ENCODE measurements around the gene UBE2Q2. TPM values are rescaled to one million over a fixed set of nuclear protein-coding genes. Genes with fewer than 3 reads are reported as not detected.

The UBE2Q2 gene
- total RNA-seq, 1 donor from 2014 or later, result 21.6 TPM

- intact Hi-C loops (cut with DNase I), result no loop called here
- no peak overlapping the region for H3K4me3 ChIP-seq
- DNase-seq (ENCODE audit: extremely low spot score in 2 of 2), result no peak
- H3K36me3 ChIP-seq, result peaks cover 0 to 25% of the 10 kb centered on the region in 2 donors
- H3K27me3 ChIP-seq, result no peaks in the 10 kb centered on the region
- no peaks in the 10 kb centered on the region for H3K4me1 ChIP-seq
- no peak overlapping the region for H3K27ac ChIP-seq
- TF ChIP-seq CTCF (IDR thresholded peaks at IDR 0.05) (no peak), POLR2AphosphoS5 (IDR thresholded peaks at IDR 0.05; ENCODE audit: insufficient read depth in 1 of 2, low read depth in 1 of 2) (no peak), POLR2A (IDR thresholded peaks at IDR 0.05) (no peak)
- H3K9me3 ChIP-seq, result no peaks in the 10 kb centered on the region
Observed at GRCh38 chr15:75872403-75872990, 29.2 kb downstream of the UBE2Q2 start.

GRCh38 chr15:75884041-75884440, 40.8 kb downstream of the UBE2Q2 start:
- Histone ChIP-seq H3K36me3 (peaks cover 0 to 5% of the 10 kb centered on the region in 2 donors), H3K27ac (no peak overlapping the region), H3K9me3 (no peaks in the 10 kb centered on the region), H3K4me3 (no peak overlapping the region), H3K27me3 (no peaks in the 10 kb centered on the region), H3K4me1 (no peaks in the 10 kb centered on the region)
- no peak for TF ChIP-seq POLR2AphosphoS5 (IDR thresholded peaks at IDR 0.05; ENCODE audit: insufficient read depth in 1 of 2, low read depth in 1 of 2)
- no peak for TF ChIP-seq POLR2A (IDR thresholded peaks at IDR 0.05)
- TF ChIP-seq CTCF (IDR thresholded peaks at IDR 0.05), result no peak
- intact Hi-C loops (cut with DNase I), result no loop called here
- DNase-seq (ENCODE audit: extremely low spot score in 2 of 2), result no peak

GRCh38 chr15:75887178-75887577, 43.9 kb downstream of the UBE2Q2 start:
- Histone ChIP-seq H3K27ac (no peak overlapping the region), H3K4me1 (peaks cover 5% of the 10 kb centered on the region), H3K4me3 (no peak overlapping the region), H3K9me3 (no peaks in the 10 kb centered on the region), H3K36me3 (no peaks in the 10 kb centered on the region), H3K27me3 (no peaks in the 10 kb centered on the region)
- intact Hi-C loops (cut with DNase I), result no loop called here
- no peak for DNase-seq (ENCODE audit: extremely low spot score in 2 of 2)
- TF ChIP-seq POLR2A (IDR thresholded peaks at IDR 0.05), result no peak
- no peak for TF ChIP-seq CTCF (IDR thresholded peaks at IDR 0.05)
- no peak for TF ChIP-seq POLR2AphosphoS5 (IDR thresholded peaks at IDR 0.05; ENCODE audit: insufficient read depth in 1 of 2, low read depth in 1 of 2)

- Histone ChIP-seq H3K36me3 (no peaks in the 10 kb centered on the region), H3K4me1 (peaks cover 5% of the 10 kb centered on the region), H3K4me3 (no peak overlapping the region), H3K27ac (no peak overlapping the region), H3K27me3 (no peaks in the 10 kb centered on the region), H3K9me3 (no peaks in the 10 kb centered on the region)
- no peak for TF ChIP-seq CTCF (IDR thresholded peaks at IDR 0.05)
- TF ChIP-seq POLR2AphosphoS5 (IDR thresholded peaks at IDR 0.05; ENCODE audit: insufficient read depth in 1 of 2, low read depth in 1 of 2), result no peak
- no peak for TF ChIP-seq POLR2A (IDR thresholded peaks at IDR 0.05)
- no peak for DNase-seq (ENCODE audit: extremely low spot score in 2 of 2)
- intact Hi-C loops (cut with DNase I), result no loop called here
Observed at GRCh38 chr15:75891895-75892294, 48.6 kb downstream of the UBE2Q2 start.

GRCh38 chr15:75895731-75896130, 52.5 kb downstream of the UBE2Q2 start:
- H3K36me3 ChIP-seq, result peaks cover 0 to 4% of the 10 kb centered on the region in 2 donors
- no peak for DNase-seq (ENCODE audit: extremely low spot score in 2 of 2)
- no peaks in the 10 kb centered on the region for H3K9me3 ChIP-seq
- no peak overlapping the region for H3K27ac ChIP-seq
- peaks cover 5% of the 10 kb centered on the region for H3K4me1 ChIP-seq
- no peaks in the 10 kb centered on the region for H3K27me3 ChIP-seq
- TF ChIP-seq POLR2AphosphoS5 (IDR thresholded peaks at IDR 0.05; ENCODE audit: insufficient read depth in 1 of 2, low read depth in 1 of 2), result no peak
- TF ChIP-seq POLR2A (IDR thresholded peaks at IDR 0.05), result no peak
- no peak for TF ChIP-seq CTCF (IDR thresholded peaks at IDR 0.05)
- H3K4me3 ChIP-seq, result no peak overlapping the region
- intact Hi-C loops (cut with DNase I), result no loop called here

Data from vagina (tissue), 2 donors.